RWPE1 (cell line): ENCODE measurements around the gene TMEM232.

Experiments used
- CTCF ChIA-PET: fragments of 350-600 bp; sonication (Branson Sonifier 250); formaldehyde crosslinking; extraction: SDS; loops from one replicate; lab custom pipeline; 2021; lab: Yijun Ruan, JAX
- POLR2A ChIA-PET: fragments of 400-600 bp; formaldehyde crosslinking; extraction: SDS; loops from one replicate; lab custom pipeline; 2020; ENCODE audit warnings: antibody characterized with exemption; ENCODE audit not compliant: low non-redundant PET; lab: Yijun Ruan, JAX
- DNase-seq: peaks from one replicate; pipeline ENCODE4 v3.0.0; 2012; ENCODE audit warnings: low spot score
- H3K27ac ChIP-seq: fragments of 450-650 bp; 2 replicates; pipeline ENCODE4 v1.5.1; 2017
- TF ChIP-seq, protein P1 (sequence below): fragments of 450-650 bp; conservative IDR thresholded peaks from 2 replicates; pipeline ENCODE4 v1.5.1; 2017; ENCODE audit warnings: low read depth, mild to moderate bottlenecking

The TMEM232 gene

DNA sequence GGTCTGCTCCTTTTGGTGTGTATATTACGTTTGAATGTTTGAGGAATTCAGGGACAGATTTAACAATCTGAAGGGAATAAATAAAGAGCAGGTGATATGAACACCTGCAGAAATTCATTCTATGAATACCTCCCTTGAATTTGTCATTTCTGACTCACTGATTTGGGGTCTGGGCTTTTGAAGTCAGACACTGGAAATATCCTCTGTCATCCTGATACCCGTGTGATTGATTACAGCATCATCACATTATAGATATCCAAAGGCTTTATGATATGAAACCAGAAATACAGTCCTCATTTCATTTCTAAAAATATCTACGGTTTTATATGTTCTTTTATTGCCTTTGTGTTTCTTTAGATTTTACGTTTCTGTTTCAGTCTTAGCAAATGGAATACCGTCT is 68.5 kb downstream of the TMEM232 start:
- no peak overlapping the region for H3K27ac ChIP-seq
- POLR2A ChIA-PET, result no interaction called here
- DNase-seq, result no peak
- CTCF ChIA-PET, result no interaction called here
- TF ChIP-seq, protein P1, sequence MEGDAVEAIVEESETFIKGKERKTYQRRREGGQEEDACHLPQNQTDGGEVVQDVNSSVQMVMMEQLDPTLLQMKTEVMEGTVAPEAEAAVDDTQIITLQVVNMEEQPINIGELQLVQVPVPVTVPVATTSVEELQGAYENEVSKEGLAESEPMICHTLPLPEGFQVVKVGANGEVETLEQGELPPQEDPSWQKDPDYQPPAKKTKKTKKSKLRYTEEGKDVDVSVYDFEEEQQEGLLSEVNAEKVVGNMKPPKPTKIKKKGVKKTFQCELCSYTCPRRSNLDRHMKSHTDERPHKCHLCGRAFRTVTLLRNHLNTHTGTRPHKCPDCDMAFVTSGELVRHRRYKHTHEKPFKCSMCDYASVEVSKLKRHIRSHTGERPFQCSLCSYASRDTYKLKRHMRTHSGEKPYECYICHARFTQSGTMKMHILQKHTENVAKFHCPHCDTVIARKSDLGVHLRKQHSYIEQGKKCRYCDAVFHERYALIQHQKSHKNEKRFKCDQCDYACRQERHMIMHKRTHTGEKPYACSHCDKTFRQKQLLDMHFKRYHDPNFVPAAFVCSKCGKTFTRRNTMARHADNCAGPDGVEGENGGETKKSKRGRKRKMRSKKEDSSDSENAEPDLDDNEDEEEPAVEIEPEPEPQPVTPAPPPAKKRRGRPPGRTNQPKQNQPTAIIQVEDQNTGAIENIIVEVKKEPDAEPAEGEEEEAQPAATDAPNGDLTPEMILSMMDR, result no peak

DNA sequence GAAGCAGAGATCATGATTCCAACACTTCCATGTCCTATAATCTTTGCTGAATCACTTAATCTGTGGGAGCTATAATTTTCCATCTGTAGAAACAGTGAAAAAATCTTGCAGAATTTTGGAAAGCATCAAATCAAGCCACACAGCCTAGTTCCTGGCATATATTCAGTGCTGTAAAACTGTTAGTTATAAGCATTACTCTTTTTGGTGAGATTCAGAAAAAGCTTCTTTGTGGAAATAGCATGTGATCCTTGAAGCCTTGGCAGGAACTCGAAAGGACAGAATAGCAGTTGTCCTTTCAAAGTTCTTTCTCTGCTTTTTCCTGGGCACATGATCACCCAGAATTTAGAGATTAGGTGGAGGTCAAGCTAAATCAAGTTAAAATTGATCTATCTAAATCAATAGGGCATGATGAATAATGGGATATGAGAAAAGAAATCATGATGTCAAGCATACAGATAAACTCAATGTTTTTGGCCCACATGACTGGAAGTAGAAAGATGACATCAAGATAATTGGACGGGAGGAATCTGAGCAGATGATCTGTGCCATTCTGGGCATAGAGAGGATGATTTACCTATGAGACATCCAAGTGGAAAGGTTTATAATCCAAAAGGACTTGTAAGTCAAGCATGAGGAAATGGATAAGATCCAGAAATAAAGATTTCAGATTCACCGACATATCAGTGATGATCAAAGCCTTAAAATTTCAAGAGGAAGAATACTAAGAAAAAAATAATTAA is 73.1 kb downstream of the TMEM232 start:
- H3K27ac ChIP-seq, result no peak overlapping the region
- CTCF ChIA-PET, result no interaction called here
- TF ChIP-seq, protein P1, result no peak
- no peak for DNase-seq
- POLR2A ChIA-PET, result no interaction called here

DNA sequence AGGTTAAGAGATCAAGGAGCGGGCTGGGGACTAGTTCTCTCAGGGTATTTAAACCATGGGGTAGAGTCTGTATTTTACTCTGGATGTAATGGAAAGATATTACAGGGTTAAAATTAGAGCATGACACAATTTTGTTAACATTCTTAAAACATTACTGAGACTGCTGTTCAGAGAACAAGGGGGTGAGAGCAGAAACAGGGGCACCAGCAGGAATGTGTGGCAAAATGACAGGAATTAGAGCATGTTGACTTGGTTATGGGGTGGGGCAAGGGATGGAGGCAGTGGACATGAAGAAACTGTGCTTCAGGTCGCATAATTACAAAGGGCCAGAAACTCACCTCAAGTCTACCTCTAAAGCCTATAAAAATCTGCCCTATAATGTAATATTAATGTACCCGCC is 75.0 kb downstream of the TMEM232 start:
- no peak overlapping the region for H3K27ac ChIP-seq
- DNase-seq, result no peak
- TF ChIP-seq, protein P1, result no peak
- ChIA-PET POLR2A (no interaction called here), CTCF (no interaction called here)

DNA sequence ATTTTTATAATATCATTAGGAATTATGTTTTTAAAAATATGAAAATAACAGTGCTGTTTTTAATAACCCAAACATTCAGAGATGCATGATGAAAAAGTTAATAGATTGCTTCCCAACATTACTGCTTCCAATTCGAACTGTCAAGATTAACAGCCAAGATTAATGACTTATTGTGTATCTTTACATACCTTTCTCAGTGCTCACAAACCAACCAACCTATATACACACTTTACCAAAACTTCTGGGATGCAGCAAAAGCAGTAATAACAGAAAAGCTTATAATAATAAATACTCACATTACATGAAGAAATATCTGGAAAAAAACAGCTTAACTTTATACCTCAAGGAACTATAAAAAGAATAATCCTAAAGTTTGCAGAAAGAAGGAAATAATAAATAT is 82.1 kb downstream of the TMEM232 start:
- no peak overlapping the region for H3K27ac ChIP-seq
- no peak for DNase-seq
- CTCF ChIA-PET, result interaction anchor here (0.7 kb wide), 1 partner anchor 81 kb away, joined by 9 read pairs; no protein-coding TSS in a partner anchor
- TF ChIP-seq, protein P1, result no peak
- POLR2A ChIA-PET, result no interaction called here

DNA sequence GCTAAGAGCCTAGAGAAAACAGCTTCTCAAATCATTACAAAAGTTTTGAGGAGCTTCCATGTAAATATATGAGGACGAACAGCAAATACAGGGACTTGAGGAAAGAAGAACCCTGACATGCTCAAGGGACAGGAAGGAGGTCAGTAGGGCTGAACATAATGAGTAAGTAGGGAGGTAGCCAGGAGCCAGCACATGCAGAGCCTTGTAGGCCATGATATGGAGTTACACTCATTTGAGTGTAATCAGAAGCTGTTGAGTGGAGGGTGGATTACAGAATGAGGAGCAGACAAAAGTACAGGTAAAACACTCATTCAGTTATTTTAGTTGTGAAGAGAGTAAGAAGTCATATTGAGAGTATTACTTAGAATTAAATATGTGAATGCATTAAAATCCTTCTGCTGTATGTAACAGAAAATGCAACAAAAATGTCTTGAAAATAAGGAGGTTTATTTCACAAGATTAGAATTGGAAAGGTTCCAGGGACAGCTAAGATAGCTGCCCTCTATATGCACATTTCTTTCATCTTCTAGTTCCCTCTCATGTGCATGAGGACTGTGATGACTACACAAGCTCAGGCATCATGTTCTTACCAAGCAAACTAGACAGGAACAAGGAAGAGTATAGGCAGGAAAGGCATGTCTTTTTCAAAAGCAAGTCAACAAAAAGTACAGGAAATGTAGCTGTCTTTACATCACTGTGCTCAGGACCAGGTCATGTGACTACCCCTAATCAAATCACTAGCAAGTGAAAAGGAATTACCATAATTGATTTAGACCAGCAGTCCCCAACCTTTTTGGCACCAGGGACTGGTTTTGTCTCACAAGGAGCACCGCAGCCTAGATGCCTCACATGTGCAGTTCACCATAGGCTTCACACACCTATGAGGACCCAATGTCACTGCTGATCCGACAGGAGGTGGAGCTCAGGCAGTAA is 87.2 kb downstream of the TMEM232 start:
- H3K27ac ChIP-seq, result no peak overlapping the region
- ChIA-PET POLR2A (no interaction called here), CTCF (interaction anchor here (0.6 kb wide), 2 partner anchors 14 to 479 kb away, joined by 3 read pairs; no protein-coding TSS in a partner anchor)
- TF ChIP-seq, protein P1, result no peak
- DNase-seq, result no peak

DNA sequence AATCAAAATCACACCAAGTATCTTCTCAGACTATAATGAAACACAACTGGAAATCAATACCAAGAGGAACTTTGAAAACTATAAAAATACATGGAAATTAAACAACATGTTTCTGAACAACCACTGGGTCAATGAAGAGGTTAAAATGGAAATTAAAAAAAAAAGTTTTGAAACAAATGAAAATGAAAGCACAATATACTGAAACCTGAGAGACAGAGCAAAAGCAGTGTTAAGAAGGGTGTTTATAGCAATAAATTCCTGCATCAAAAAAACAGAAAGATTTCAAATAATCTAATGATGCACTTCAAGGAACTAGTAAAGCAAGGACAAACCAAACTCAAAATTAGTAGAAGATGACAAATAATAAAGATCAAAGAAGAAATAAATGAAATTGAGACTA is 92.0 kb downstream of the TMEM232 start:
- ChIA-PET CTCF (no interaction called here), POLR2A (no interaction called here)
- TF ChIP-seq, protein P1, result no peak
- no peak for DNase-seq
- no peak overlapping the region for H3K27ac ChIP-seq
